ENCODE measurements around the gene HIVEP2. TPM values are rescaled to one million over a fixed set of nuclear protein-coding genes. Genes with fewer than 3 reads are reported as not detected.

Gene HIVEP2
- total and polyA plus RNA-seq, 4 donors = 3.0 to 23.8 (median 11.2) TPM

GRCh38 chr6:142958343-142958742, 13.4 kb upstream of the HIVEP2 start:
- Histone ChIP-seq H3K27ac (ENCODE audit: low read depth in 1 of 2, low read length in 1 of 2) (no peak overlapping the region), H3K4me1 (ENCODE audit: control insufficient read depth in 5 of 5, insufficient read depth in 5 of 5, low read length in 5 of 5) (no peaks in the 10 kb centered on the region), H3K4me3 (no peak overlapping the region), H3K9ac (ENCODE audit: insufficient read depth in 1 of 2, low read length in 2 of 2) (peak overlapping the region in 1 of 2 donors; percentile 37), H3K9me3 (ENCODE audit: control insufficient read depth in 4 of 4, insufficient read depth in 3 of 4, low read length in 3 of 4) (no peaks in the 10 kb centered on the region), H3K27me3 (ENCODE audit: control insufficient read depth in 3 of 3, insufficient read depth in 3 of 3, low read length in 2 of 3) (no peaks in the 10 kb centered on the region), H3K36me3 (ENCODE audit: control insufficient read depth in 4 of 4, insufficient read depth in 4 of 4, low read length in 4 of 4) (no peaks in the 10 kb centered on the region)
- ATAC-seq (ENCODE audit: insufficient read depth, low FRiP score) (no peak), DNase-seq (no peak)
- WGBS, 2 donors = 87 to 91% methylated on average over 4 of the region's 4 CpGs
- TF ChIP-seq, protein P1, sequence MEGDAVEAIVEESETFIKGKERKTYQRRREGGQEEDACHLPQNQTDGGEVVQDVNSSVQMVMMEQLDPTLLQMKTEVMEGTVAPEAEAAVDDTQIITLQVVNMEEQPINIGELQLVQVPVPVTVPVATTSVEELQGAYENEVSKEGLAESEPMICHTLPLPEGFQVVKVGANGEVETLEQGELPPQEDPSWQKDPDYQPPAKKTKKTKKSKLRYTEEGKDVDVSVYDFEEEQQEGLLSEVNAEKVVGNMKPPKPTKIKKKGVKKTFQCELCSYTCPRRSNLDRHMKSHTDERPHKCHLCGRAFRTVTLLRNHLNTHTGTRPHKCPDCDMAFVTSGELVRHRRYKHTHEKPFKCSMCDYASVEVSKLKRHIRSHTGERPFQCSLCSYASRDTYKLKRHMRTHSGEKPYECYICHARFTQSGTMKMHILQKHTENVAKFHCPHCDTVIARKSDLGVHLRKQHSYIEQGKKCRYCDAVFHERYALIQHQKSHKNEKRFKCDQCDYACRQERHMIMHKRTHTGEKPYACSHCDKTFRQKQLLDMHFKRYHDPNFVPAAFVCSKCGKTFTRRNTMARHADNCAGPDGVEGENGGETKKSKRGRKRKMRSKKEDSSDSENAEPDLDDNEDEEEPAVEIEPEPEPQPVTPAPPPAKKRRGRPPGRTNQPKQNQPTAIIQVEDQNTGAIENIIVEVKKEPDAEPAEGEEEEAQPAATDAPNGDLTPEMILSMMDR (IDR thresholded peaks at IDR 0.05; ENCODE audit: control extremely low read depth, extremely low read depth) = no peak

DNA sequence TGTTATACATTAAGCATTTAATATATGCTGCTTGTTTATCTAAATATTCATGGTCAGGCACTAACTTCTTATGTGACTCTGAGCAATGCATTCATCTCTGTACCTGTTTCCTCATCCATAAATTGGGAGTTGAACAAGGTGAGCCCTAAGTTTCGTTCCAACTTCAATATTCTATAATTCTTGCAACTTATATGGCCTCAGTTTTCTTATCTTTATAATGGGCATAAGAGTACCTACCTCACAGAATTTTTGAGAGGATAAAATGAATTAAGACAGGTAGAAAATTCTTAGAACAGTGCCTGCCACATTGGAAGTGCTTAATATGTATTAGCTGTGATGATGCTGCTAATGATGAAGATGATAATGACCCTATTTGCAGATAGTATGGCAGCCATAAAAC, 11.8 kb upstream of the HIVEP2 start:
- WGBS, 2 donors = 89 to 97% methylated on average over 1 of the region's 1 CpG
- Histone ChIP-seq H3K27me3 (ENCODE audit: control insufficient read depth in 3 of 3, insufficient read depth in 3 of 3, low read length in 2 of 3) (no peaks in the 10 kb centered on the region), H3K9ac (ENCODE audit: insufficient read depth in 1 of 2, low read length in 2 of 2) (no peak overlapping the region), H3K36me3 (ENCODE audit: control insufficient read depth in 4 of 4, insufficient read depth in 4 of 4, low read length in 4 of 4) (no peaks in the 10 kb centered on the region), H3K4me3 (no peak overlapping the region), H3K9me3 (ENCODE audit: control insufficient read depth in 4 of 4, insufficient read depth in 3 of 4, low read length in 3 of 4) (no peaks in the 10 kb centered on the region), H3K4me1 (ENCODE audit: control insufficient read depth in 5 of 5, insufficient read depth in 5 of 5, low read length in 5 of 5) (no peaks in the 10 kb centered on the region), H3K27ac (ENCODE audit: low read depth in 1 of 2, low read length in 1 of 2) (no peak overlapping the region)
- TF ChIP-seq, protein P1 (IDR thresholded peaks at IDR 0.05; ENCODE audit: control extremely low read depth, extremely low read depth) = no peak
- DNase-seq = no peak
- ATAC-seq (ENCODE audit: insufficient read depth, low FRiP score) = no peak

DNA sequence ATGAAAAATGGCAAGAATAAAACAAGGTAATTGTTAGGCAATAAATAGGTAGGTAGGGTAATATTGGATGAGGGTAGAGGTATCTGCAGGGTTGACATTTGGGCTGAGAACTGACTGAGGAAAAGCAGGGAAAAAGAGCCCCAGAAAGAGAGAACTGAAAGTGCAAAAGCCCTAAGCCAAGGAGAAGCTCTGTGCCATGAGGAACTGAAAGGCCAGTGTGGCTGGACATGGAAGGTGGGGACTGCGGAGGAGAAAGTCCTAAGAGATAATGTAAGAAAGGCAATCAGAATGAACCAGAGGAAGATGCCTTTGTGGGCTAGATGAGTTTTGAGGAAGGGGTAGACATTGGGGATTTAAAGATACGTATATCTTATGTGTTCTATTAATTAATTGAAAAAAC, 9.9 kb upstream of the HIVEP2 start:
- no peak overlapping the region for H3K27ac ChIP-seq (ENCODE audit: low read depth in 1 of 2, low read length in 1 of 2)
- H3K9ac ChIP-seq (ENCODE audit: insufficient read depth in 1 of 2, low read length in 2 of 2) = no peak overlapping the region
- no peaks in the 10 kb centered on the region for H3K4me1 ChIP-seq (ENCODE audit: control insufficient read depth in 5 of 5, insufficient read depth in 5 of 5, low read length in 5 of 5)
- no peak for DNase-seq
- no peaks in the 10 kb centered on the region for H3K36me3 ChIP-seq (ENCODE audit: control insufficient read depth in 4 of 4, insufficient read depth in 4 of 4, low read length in 4 of 4)
- ATAC-seq (ENCODE audit: insufficient read depth, low FRiP score) = no peak
- no peaks in the 10 kb centered on the region for H3K27me3 ChIP-seq (ENCODE audit: control insufficient read depth in 3 of 3, insufficient read depth in 3 of 3, low read length in 2 of 3)
- 74 to 80% methylated on average over 2 of the region's 2 CpGs for WGBS, 2 donors
- no peaks in the 10 kb centered on the region for H3K9me3 ChIP-seq (ENCODE audit: control insufficient read depth in 4 of 4, insufficient read depth in 3 of 4, low read length in 3 of 4)
- TF ChIP-seq, protein P1 (IDR thresholded peaks at IDR 0.05; ENCODE audit: control extremely low read depth, extremely low read depth) = no peak
- H3K4me3 ChIP-seq = no peak overlapping the region

Data from lung (tissue), 12 donors.